ENCODE measurements around the gene C6orf132. TPM values are rescaled to one million over a fixed set of nuclear protein-coding genes. Genes with fewer than 3 reads are reported as not detected.

The C6orf132 gene
- total and polyA plus RNA-seq, 10 of the 15 experiments (the other 5 are each of a cell fraction or from before 2014, with no cell fraction given) = 0.04 to 0.05 TPM; not detected in 8

- Histone ChIP-seq H3K27ac (ENCODE audit: control insufficient read depth, insufficient read depth) (no peak overlapping the region), H3K9me3 (replicated peaks; ENCODE audit: control insufficient read depth, insufficient read depth, low read length) (no peaks in the 10 kb centered on the region; the same call in 2 of the 3 replicates), H3K4me1 (ENCODE audit: control insufficient read depth, insufficient read depth, low read length) (no peaks in the 10 kb centered on the region), H3K4me2 (ENCODE audit: control insufficient read depth, insufficient read depth) (no peak overlapping the region), H2AFZ (ENCODE audit: control insufficient read depth, low read depth, low read length) (no peak overlapping the region), H3K9ac (ENCODE audit: control insufficient read depth, insufficient read depth, low read length) (no peak overlapping the region), H3K4me3 (no peak overlapping the region), H3K79me2 (ENCODE audit: control insufficient read depth, insufficient read depth, low read length) (no peaks in the 10 kb centered on the region), H3K36me3 (ENCODE audit: control insufficient read depth in 2 of 2, insufficient read depth in 2 of 2, low read length in 1 of 2) (no peaks in the 10 kb centered on the region), H4K20me1 (ENCODE audit: control insufficient read depth, insufficient read depth) (no peaks in the 10 kb centered on the region), H3K27me3 (replicated peaks in 1 of 2; ENCODE audit: control insufficient read depth in 2 of 2, insufficient read depth in 2 of 2, low read length in 1 of 2) (peaks cover 0 to 3% of the 10 kb centered on the region in 2 experiments; a peak in 1 of 4 replicates)
- ATAC-seq = no peak
- intact Hi-C loops (cut with micrococcal nuclease; ENCODE audit: unreplicated experiment) = no loop called here
- CTCF ChIA-PET = interaction anchor here (0.8 to 2.9 kb wide), 17 partner anchors 10 to 785 kb away, joined by 3 to 21 read pairs (median 6); partner anchors contain the start of genes PRICKLE4 and TAF8
- POLR2A ChIA-PET = no interaction called here
- in situ Hi-C loops (cut with MboI) = no loop called here
- no peak for FAIRE-seq
- TF ChIP-seq REST (IDR thresholded peaks at IDR 0.05; ENCODE audit: low read depth, low read length) = no peak
- TF ChIP-seq FOXM1 (IDR thresholded peaks at IDR 0.05; ENCODE audit: low read depth, low read length) = no peak
- TF ChIP-seq ATF3 (IDR thresholded peaks at IDR 0.05; ENCODE audit: borderline replicate concordance, extremely low read depth, low read depth, low read length) = no peak
- TF ChIP-seq EZH2 (IDR thresholded peaks at IDR 0.05; ENCODE audit: borderline replicate concordance, control insufficient read depth, low read depth, low read length) = no peak
- no peak for TF ChIP-seq ETV6 (conservative IDR thresholded peaks at IDR 0.05 in 1 of 2, IDR thresholded peaks at IDR 0.05 in 1 of 2; ENCODE audit: borderline replicate concordance in 1 of 2, low read depth in 1 of 2)
- TF ChIP-seq EED (IDR thresholded peaks at IDR 0.05; ENCODE audit: low read depth) = no peak
- TF ChIP-seq ELK1 (IDR thresholded peaks at IDR 0.05; ENCODE audit: low read depth, low read length) = no peak
- no peak for TF ChIP-seq CHD1 (IDR thresholded peaks at IDR 0.05; ENCODE audit: low read depth, low read length)
- 82% methylated on average over 15 of the region's 17 CpGs for WGBS (ENCODE audit: insufficient coverage, insufficient replicate concordance, low lambda C conversion rate, missing lambda C conversion rate)
- BruUV-seq (replicated peaks) = no TSS peak
- no peak for DNase-seq (ENCODE audit: low read depth, low spot score)
- RAD21 ChIA-PET (ENCODE audit: unreplicated experiment) = interaction anchor here (1.1 to 2.4 kb wide), 5 partner anchors 12 to 110 kb away, joined by 5 to 11 read pairs (median 7); no protein-coding TSS in a partner anchor
- SMC1A ChIA-PET (ENCODE audit: uncharacterized antibody, unreplicated experiment) = interaction anchor here (0.8 to 1.5 kb wide), 4 partner anchors 15 to 209 kb away, joined by 3 to 4 read pairs (median 4); no protein-coding TSS in a partner anchor
Measured at GRCh38 chr6:42105156-42105648, 37.2 kb downstream of the C6orf132 start.

Measured in GM12878 (cell line).